A549 treated with GW870086 at 1 μM for 4 hours (cell line): ENCODE measurements around the gene SLC25A27. TPM values are rescaled to one million over a fixed set of nuclear protein-coding genes. Genes with fewer than 3 reads are reported as not detected.

Source experiments
- total RNA-seq: library from RNA; stranded (reverse); fragments of 200-300 nt; extraction: Qiagen RNA extraction; gene quantifications from 5 replicates; pipeline ENCODE4 v1.2.3, GENCODE V29; 2022; ENCODE audit warnings: low read depth

SLC25A27 gene
- total RNA-seq = 0.44 to 1.3 TPM (median 0.47 TPM) in 5 replicates

GRCh38 chr6:46652603-46653438 lies at the start of gene SLC25A27, which contains the start of gene CYP39A1:
SLC25A27 (plus strand) TSS chr6:46652975; CDS start chr6:46653193, 218 bp downstream.
CYP39A1 (minus strand) TSS chr6:46652818; CDS start chr6:46652582, 236 bp downstream.

DNA sequence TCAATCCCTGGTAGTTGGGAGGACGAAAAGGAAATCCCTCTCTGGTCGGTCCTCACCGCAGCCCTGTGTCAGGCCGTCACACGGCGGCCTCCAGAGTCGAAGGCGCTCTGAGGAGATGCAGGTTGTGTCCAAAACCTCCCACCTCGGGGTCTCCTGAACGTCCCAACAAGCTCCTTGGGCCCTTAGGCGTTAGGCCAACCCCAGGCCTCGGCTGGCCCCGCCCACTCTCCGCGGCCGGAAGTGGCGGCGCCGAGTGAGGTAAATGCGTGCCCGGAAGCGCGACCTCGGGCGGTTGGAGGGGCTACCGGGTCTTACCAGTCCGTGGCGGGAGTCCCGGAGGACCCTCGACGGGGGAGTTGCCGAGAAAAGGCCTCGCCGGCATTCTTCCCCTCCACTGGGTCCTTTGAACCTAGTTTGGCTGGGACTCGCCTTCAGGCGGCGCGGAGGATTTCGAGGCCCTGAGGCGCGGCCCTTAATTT lies 34.9 kb downstream of the SLC25A27 start, which contains the start of gene TDRD6:
TSS of gene TDRD6 (plus strand) at position 267 of the 479 bp plus-strand sequence. CDS start 244 bp downstream, outside the sequence.

Other genes with a start within 250 kb of the SLC25A27 start
- gene RCAN2, start 161.5 kb upstream of the SLC25A27 start, total RNA-seq = not detected in 5 replicates
- 0.06 to 0.16 TPM in 2 of 5 replicates, not detected in the others for gene CYP39A1, start 157 bp upstream of the SLC25A27 start, total RNA-seq
- gene TDRD6, start 34.9 kb downstream of the SLC25A27 start, total RNA-seq = not detected in 5 replicates
- gene PLA2G7, start 82.4 kb downstream of the SLC25A27 start, total RNA-seq = not detected in 5 replicates
- not detected in 5 replicates for gene ANKRD66, start 94.0 kb downstream of the SLC25A27 start, total RNA-seq
- gene MEP1A, start 140.4 kb downstream of the SLC25A27 start, total RNA-seq = not detected in 5 replicates